GM19240 (cell line): ENCODE measurements around the gene GPRIN3.
"Not testable (repeated sequence)": the region's sequence is repeated elsewhere in the genome, so short reads cannot be mapped to it uniquely, and the experiment has no call there.

Experiments used
- DNase-seq: peaks from one replicate; pipeline ENCODE4 v3.0.0; 2011; ENCODE audit warnings: low spot score; ENCODE audit not compliant: insufficient read length

Gene GPRIN3

DNA sequence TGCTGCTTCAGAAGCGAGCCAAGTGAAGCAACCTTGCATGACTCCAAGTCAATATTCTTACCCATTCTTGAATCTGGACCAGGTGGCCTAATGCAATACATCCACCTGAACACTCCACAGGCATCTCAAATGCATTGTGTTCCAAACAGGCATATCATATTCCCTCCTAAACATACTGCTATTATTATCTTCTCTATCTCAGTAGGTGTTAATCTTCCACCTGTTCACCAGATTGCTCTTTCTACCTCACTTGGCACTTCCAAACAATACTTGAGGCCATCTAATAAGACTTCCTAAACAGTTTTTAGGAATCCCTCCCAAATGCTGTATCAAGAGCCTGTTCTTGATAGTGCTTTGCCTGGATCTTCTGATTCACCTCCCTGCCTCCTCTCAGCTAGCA is 90.7 kb downstream of the GPRIN3 start:
- no peak for DNase-seq

DNA sequence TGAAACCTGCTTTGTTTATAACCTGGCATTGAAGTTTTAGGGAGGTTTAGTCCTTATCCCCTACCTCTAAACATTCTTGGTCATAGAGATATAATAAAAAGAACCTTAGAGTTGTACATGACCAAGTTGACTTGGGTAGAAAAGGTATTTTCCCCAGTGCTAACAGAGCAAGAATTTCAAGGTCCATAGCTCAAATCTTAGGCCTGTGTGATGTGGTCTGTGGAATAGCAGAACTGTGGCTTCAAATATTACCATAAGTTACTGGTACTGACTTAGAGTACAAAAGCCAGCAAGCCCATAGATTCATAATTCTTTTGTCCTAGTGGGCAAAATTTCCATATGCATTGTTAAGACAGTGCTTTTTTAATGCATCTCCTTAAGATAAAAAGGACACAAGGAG is 91.2 kb downstream of the GPRIN3 start:
- no peak for DNase-seq

DNA sequence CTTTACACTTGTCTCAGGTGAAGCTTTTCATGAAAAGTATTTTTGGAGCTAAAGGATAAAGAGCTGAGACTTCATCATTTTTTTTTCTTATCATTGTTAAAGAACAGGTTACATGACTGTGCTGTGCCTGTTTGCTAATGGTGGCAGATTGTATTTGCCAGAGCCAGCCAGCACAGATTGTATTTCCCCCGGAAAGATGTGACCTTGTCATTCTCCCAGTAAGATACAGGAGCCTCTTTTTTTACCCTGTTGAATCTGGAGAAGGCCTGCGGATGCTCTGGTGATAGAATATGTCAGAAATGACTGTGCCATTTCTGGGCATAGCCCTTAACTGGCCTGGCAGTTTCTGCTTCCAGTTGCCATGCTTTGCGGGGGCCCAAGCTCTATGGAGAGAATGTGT is 91.9 kb downstream of the GPRIN3 start:
- no peak for DNase-seq

DNA sequence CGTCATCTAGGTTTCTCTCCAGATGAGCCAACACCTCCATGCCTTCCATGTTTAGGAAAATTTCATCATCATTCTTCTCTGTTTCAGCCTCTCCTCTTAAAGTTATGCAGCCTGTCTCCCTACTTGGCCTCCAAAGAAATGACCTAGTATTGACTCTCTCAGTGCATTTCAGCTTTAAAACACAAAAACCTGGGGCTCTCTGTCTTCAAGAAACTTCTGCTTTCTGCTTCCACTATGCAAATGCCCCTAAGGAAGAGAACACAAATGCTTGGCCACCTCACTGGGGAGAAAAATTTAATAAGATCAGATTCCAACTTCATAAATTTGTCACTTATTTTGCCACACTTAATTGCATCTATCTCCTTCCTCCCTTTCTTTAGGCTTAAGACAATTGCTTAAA is 93.3 kb downstream of the GPRIN3 start:
- DNase-seq: no peak

DNA sequence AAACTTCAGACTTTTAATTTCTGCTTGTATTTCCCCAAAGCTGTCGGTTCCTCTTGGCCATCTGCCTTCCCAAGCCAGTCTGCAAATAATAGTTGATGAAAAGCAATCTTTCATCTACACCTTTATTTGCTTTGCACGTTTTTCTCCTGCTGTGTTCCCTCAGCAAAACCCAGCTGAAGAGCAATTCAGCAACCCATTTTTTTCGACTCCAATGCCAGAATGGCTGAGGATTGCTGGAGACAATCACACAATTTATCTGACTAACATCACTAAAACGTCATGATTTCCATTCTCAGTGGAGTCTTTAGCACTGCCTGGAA is 94.3 kb downstream of the GPRIN3 start:
- DNase-seq: no peak

DNA sequence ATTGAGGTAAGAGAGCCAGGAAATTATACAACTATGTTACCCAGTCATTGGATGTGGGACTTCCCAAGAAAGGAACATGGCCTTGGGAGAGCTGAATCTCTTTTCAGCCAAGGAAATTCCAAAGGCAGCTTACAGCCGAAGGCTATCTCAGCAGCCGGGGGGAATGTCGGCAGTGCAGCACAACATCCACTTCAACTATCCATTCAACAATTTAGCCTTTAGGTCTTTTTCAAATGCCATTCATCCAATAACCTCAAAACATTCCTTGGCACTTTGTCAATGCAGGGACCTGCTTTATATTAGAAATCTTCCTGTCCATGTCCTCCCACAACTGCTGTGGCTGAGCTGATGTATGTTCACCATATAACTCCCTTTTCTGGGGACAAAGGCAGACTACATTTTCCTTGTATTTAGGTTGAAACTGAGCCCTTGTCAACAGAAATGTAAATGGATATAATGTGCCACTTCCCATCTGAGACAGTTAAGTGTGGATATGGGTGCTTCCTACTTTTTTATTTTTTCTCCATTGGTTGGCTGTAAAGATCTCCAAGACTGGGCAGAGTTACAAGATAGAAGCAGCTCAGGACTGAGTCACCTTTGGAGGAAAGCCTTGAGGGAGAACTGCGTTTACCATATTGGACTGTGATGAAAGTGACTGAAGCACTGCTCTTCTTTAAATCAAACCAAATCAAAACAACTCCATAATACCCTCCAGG is 94.8 kb downstream of the GPRIN3 start:
- DNase-seq: no peak

DNA sequence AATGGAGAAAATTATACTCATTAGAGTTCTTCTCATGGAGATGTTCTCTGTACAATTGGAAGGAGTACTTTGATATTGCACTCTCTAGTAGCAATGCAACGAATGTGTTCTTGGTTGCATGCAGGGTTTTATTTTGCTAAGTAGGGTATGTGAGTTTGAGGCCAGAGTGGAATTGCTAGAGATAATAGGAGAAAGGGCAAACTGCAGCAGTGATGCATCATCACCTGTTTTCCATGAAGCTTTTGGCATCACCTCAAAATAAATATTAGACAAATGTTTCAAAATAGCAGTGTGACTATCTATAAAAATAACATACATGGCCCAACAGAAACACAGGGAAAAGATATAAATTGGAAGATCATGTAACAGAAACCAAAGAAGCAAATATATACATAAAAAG is 103.0 kb downstream of the GPRIN3 start:
- no peak for DNase-seq

DNA sequence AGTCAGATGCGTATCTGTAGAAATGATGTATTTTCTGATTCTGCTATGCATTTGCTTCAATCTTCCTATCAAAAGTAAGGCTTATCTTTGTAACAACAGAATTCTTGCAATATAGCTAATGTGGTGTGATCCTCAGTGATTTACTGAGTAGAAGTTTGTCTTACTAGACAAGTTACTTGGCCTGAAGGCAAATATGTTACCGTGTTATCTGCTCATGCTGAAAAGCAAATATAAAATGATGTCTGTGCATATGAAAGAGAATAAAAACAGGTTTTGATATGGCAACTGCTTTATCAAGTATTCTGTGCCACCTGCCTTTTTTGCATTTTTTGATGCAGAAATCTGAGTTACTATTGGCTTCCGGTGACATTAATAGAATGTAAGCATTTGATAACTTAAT is 103.7 kb downstream of the GPRIN3 start:
- no peak for DNase-seq

DNA sequence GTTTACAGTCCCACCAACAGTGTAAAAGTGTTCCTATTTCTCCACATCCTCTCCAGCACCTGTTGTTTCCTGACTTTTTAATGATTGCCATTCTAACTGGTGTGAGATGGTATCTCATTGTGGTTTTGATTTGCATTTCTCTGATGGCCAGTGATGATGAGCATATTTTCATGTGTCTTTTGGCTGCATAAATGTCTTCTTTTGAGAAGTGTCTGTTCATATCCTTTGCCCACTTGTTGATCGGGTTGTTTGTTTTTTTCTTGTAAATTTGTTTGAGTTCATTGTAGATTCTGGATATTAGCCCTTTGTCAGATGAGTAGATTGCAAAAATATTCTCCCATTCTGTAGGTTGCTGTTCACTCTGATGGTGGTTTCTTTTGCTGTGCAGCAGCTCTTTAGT is 108.2 kb downstream of the GPRIN3 start:
- not testable (repeated sequence) for DNase-seq

DNA sequence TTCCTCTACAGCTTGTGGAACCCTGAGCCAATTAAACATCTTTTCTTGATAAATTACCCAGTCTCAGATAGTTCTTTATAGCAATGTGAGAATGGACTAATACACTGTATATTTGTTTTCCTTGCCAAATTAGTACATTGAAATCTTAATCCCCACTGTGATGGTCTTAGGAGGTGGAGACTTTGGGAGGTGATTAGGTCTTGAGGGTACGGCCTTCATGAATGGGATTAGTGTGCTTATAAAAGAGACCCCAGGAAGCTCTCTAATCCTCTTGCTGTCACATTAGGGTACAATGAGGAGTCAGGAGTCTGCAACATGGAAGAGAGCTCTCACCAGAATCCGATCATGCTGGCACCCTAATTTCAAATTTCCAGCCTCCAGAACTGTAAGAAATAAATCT is 109.7 kb downstream of the GPRIN3 start:
- no peak for DNase-seq

DNA sequence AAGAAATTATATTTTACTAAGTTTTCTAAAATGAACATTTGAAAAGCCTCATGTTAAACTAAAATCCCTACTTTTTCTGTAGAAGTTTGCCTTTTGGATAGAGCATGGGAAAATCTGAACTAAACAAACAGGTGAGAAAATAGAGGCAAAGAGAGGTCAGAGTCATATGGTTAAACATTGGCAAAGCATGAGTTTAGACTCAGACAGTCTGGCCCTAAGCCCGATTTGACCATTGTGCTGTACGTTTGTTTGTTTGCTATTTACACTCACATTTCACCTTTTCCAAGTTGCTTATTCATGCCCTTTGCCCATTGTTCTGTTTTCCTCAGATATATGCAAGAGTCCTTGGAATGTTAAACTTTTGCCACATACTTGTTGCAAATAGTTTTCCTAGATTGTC is 110.9 kb downstream of the GPRIN3 start:
- no peak for DNase-seq

DNA sequence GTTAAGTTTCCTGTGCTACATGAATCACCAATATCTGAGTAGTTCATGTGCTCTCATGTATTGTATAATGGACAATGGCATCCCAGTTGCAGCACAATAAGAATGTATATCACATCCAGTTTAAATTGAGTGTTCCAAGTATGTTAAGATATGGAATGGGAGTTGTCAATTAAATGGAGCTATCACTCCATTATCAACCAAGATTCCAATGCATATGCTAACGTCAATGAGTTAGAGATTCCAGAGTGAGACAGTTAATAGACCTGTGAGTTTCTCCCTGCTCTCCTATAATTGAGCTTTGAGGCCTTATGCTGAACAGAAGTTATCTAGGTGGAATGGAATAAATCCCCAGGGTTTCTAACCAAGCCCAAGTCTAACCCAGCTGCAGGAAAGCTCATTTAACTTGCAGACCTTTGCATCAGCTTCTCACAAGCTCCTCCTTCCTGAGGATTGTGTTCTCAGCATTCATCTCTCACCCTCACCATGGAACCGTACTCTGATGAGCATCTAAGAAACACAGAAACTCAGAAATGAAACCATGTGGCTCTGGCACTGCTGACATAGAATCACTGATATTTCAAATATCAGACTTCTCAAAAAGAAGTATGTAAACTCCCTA is 111.4 kb downstream of the GPRIN3 start:
- DNase-seq: no peak

DNA sequence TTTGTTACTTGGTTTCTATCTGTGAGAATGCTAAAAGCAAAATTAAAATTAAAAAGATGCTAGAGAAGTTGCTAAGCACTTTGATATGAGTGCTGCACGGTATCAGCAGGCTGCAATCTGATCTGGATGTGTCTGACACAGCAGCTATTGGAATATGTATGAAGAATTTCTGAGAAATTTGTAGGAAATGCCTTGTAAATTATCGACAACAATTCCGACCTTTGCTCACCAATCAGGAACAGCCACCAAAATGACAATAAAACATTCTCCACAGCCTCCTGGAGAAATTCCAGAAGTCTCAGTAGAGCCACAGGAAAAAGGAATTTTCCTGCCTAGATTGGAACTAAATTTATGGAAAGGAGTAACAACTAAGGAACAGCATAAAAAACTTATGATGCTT is 113.8 kb downstream of the GPRIN3 start:
- no peak for DNase-seq
